Activated B cell treated with CpG ODN at 0.5 μM for 24 hours (primary cell): Measurements from ENCODE around the gene SNX20. TPM values are rescaled to one million over a fixed set of nuclear protein-coding genes. Genes with fewer than 3 reads are reported as not detected.
A peak's percentile ranks its signal among the peaks of the same experiment; 100 is the strongest.

ENCODE experiments used
- ATAC-seq: fragments of 200-7000 bp; cut with Tn5 transposase; one replicate; pipeline ENCODE4 v1.10.0; 2021; ENCODE audit warnings: low read depth, mild to moderate bottlenecking, moderate library complexity
- CTCF ChIA-PET: fragments of 350-600 bp; sonication (Branson Sonifier 250); formaldehyde crosslinking; loops from one replicate; lab custom pipeline; 2021; ENCODE audit warnings: antibody characterized with exemption; lab: Charles Lee
- POLR2A ChIA-PET: fragments of 350-600 bp; sonication (Branson Sonifier 250); formaldehyde crosslinking; loops from one replicate; lab custom pipeline; 2021; ENCODE audit warnings: antibody characterized with exemption; lab: Charles Lee
- DNase-seq: peaks from one replicate; pipeline ENCODE4 v3.0.0; 2022
- H3K27ac Mint-ChIP-seq: one replicate; pipeline ENCODE4 v1.8.0; 2020; ENCODE audit warnings: mixed read lengths
- H3K27me3 Mint-ChIP-seq: one replicate; pipeline ENCODE4 v1.8.0; 2021; ENCODE audit warnings: mixed read lengths
- H3K36me3 Mint-ChIP-seq: one replicate; pipeline ENCODE4 v1.8.0; 2021; ENCODE audit warnings: low read depth, mixed read lengths
- H3K4me1 Mint-ChIP-seq: one replicate; pipeline ENCODE4 v1.8.0; 2021; ENCODE audit warnings: mixed read lengths
- H3K4me3 Mint-ChIP-seq: one replicate; pipeline ENCODE4 v1.8.0; 2020; ENCODE audit warnings: mild to moderate bottlenecking, mixed read lengths
- H3K9me3 Mint-ChIP-seq: one replicate; pipeline ENCODE4 v1.8.0; 2020; ENCODE audit warnings: mixed read lengths
- intact Hi-C: fragments of 100-400 bp; cut with micrococcal nuclease; formaldehyde crosslinking; loops from one replicate; pipeline ENCODE4 v1.15.1; 2024
- total RNA-seq: library from RNA; stranded (reverse); gene quantifications from 2 replicates; pipeline ENCODE4 v1.2.3, GENCODE V29; 2022
- TF ChIP-seq, protein P1 (sequence below): fragments of 200-600 bp; IDR thresholded peaks from one replicate; pipeline ENCODE4 v1.8.0; 2022; ENCODE audit warnings: antibody characterized with exemption, mild to moderate bottlenecking

SNX20 gene
- total RNA-seq, 1 donor from 2014 or later: 33.1 TPM

DNA sequence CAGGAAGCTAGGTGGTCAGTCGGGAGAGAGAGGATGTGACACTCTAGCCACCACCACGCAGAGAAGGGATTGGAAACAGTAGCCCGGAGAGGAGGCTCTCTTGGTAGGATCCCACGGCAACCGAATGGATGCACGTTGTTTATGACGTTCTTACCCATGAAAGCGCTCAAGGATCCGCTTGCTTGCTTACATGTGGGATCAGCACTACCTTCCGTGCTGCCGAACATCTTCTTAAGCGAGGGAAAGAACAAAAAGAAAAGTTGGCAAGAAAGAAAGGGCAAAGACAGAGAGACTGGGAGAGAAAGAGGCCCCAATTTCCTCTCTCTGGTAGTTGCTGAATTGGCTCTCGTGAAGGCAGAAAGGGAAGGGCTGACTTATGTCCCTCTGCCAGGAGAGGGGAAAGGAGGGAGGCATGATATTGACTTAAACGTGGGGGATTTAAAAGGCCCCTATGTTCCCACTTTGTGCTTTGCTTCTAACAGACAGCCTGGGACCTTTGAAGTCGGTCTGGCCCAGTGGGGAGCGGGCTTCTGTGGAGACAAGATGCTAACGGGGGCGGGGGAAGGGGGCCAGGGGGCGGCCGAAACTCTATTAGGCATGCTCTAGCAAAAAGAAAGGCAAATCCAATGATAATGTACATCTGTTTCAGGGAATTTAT lies 35.4 kb downstream of the SNX20 start:
- no peaks in the 10 kb centered on the region for H3K4me1 Mint-ChIP-seq
- TF ChIP-seq, protein P1, sequence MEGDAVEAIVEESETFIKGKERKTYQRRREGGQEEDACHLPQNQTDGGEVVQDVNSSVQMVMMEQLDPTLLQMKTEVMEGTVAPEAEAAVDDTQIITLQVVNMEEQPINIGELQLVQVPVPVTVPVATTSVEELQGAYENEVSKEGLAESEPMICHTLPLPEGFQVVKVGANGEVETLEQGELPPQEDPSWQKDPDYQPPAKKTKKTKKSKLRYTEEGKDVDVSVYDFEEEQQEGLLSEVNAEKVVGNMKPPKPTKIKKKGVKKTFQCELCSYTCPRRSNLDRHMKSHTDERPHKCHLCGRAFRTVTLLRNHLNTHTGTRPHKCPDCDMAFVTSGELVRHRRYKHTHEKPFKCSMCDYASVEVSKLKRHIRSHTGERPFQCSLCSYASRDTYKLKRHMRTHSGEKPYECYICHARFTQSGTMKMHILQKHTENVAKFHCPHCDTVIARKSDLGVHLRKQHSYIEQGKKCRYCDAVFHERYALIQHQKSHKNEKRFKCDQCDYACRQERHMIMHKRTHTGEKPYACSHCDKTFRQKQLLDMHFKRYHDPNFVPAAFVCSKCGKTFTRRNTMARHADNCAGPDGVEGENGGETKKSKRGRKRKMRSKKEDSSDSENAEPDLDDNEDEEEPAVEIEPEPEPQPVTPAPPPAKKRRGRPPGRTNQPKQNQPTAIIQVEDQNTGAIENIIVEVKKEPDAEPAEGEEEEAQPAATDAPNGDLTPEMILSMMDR: no peak
- H3K36me3 Mint-ChIP-seq: no peaks in the 10 kb centered on the region
- ChIA-PET CTCF (interaction anchor here (0.7 to 1.5 kb wide), 9 partner anchors 14 to 620 kb away, joined by 3 to 10 read pairs (median 5); partner anchors contain the start of gene CNEP1R1), POLR2A (interaction anchor here (0.5 kb wide), 1 partner anchor 95 kb away, joined by 4 read pairs; no protein-coding TSS in a partner anchor)
- no peak overlapping the region for H3K27ac Mint-ChIP-seq
- ATAC-seq (no peak), DNase-seq (no peak)
- intact Hi-C loops: no loop called here
- no peaks in the 10 kb centered on the region for H3K9me3 Mint-ChIP-seq
- H3K27me3 Mint-ChIP-seq: peaks cover 20% of the 10 kb centered on the region
- no peak overlapping the region for H3K4me3 Mint-ChIP-seq

DNA sequence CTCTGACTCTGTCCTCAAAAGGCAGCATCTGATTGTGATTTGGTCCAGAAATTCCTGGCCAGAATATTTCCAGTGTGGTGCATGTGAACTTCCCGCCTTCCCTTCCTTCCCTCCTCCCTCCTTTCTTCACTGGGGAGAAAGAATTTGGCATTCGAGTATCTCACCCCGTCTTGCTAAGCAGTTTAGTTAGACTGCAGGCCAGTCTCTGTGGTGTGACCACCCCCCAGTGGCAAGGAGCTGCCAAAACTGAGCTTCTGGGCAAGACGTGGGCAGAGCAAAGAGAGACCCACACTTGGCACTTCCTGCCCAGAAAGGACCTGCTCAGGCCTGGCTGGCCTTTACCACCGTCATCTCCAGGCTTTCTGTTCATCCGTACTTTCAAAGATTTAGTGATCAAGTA lies 36.4 kb downstream of the SNX20 start:
- CTCF ChIA-PET: interaction anchor here (1.0 to 1.5 kb wide), 10 partner anchors 9 to 620 kb away, joined by 3 to 10 read pairs (median 5); partner anchors contain the start of gene CNEP1R1
- Mint-ChIP-seq H3K9me3 (no peaks in the 10 kb centered on the region), H3K4me1 (no peaks in the 10 kb centered on the region), H3K36me3 (no peaks in the 10 kb centered on the region), H3K27me3 (peaks cover 19% of the 10 kb centered on the region), H3K27ac (no peak overlapping the region), H3K4me3 (no peak overlapping the region)
- POLR2A ChIA-PET: no interaction called here
- DNase-seq: no peak
- intact Hi-C loops: loop anchor here (1.0 kb wide), 1 partner anchor 97 kb away; no protein-coding TSS in a partner anchor
- peak; percentile 72 for ATAC-seq
- TF ChIP-seq, protein P1: no peak

DNA sequence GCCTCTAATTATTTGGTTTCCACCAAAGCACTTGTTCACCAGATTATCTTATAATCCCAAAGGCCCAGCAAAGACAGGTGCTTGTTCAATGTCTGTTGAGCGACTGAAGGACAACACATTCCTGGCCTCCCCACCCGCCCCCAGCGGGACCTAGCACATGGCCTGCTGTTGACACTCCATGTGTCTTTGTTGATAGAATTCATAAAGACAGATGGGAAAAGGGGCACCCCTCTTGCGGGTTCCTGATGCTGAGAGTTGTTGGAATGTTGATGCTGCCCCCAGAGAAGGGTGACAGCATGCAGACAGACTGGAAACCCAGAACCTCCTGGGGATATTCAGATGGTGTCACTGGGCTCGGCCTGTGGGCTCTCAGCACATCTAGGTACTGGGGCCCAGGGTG lies 36.9 kb downstream of the SNX20 start:
- Mint-ChIP-seq H3K27me3 (peaks cover 19% of the 10 kb centered on the region), H3K36me3 (no peaks in the 10 kb centered on the region), H3K9me3 (no peaks in the 10 kb centered on the region), H3K27ac (no peak overlapping the region), H3K4me1 (no peaks in the 10 kb centered on the region), H3K4me3 (no peak overlapping the region)
- ATAC-seq (no peak), DNase-seq (no peak)
- intact Hi-C loops: loop anchor here (1.0 kb wide), 1 partner anchor 97 kb away; no protein-coding TSS in a partner anchor
- CTCF ChIA-PET: interaction anchor here (1.0 to 1.2 kb wide), 5 partner anchors 9 to 433 kb away, joined by 3 to 7 read pairs (median 5); no protein-coding TSS in a partner anchor
- TF ChIP-seq, protein P1: no peak
- POLR2A ChIA-PET: no interaction called here

DNA sequence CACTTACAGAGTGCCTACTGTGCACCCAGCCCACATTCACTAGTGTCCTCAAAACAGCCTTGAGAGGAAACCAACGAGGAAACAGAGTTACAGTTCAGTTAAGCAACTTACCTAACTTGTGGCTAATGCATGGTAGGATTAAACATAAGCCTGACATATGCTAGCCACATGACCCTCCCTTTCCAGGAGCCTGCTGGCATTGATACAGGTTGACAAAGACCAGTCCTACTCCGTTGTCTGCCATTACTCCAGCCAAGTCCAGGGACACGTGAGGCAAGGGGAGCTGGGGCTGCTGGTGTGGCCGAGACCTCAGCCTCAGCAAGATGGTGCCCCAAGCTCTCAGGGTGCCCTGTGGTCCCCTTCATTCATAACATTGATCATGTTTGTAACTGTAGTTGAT lies 37.9 kb downstream of the SNX20 start:
- CTCF ChIA-PET: no interaction called here
- TF ChIP-seq, protein P1: no peak
- no peak for ATAC-seq
- Mint-ChIP-seq H3K27me3 (peaks cover 16% of the 10 kb centered on the region), H3K9me3 (no peaks in the 10 kb centered on the region), H3K4me3 (no peak overlapping the region), H3K36me3 (no peaks in the 10 kb centered on the region), H3K4me1 (no peaks in the 10 kb centered on the region), H3K27ac (no peak overlapping the region)
- intact Hi-C loops: no loop called here
- no peak for DNase-seq
- POLR2A ChIA-PET: no interaction called here

DNA sequence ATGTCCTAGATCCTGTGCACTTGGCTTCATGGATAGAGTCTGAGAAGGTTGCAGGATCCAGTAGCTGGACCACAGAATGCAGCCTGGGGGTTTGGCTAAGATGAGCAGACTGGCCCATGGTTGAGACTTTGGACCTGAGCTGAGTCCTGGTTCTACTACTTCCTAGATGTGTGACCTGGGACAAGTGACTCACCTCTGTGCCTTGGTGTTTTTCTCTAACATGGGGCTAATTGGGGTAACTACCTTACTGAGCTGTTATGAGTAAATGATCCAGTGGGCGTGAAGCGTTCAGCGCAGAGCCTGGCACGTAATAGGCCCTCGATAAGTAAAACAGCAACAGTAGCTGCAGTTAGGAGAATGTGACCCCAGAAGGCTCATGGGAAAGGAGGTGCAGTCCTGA lies 38.8 kb downstream of the SNX20 start:
- H3K27me3 Mint-ChIP-seq: peaks cover 14% of the 10 kb centered on the region
- POLR2A ChIA-PET: no interaction called here

More for the DNA sequence above, 38.8 kb downstream of the SNX20 start:
- TF ChIP-seq, protein P1: no peak
- CTCF ChIA-PET: interaction anchor here (1.0 kb wide), 1 partner anchor 95 kb away, joined by 3 read pairs; no protein-coding TSS in a partner anchor
- H3K27ac Mint-ChIP-seq: no peak overlapping the region
- H3K4me1 Mint-ChIP-seq: no peaks in the 10 kb centered on the region
- intact Hi-C loops: no loop called here
- ATAC-seq: no peak
- H3K36me3 Mint-ChIP-seq: no peaks in the 10 kb centered on the region
- H3K4me3 Mint-ChIP-seq: no peak overlapping the region
- DNase-seq: no peak
- no peaks in the 10 kb centered on the region for H3K9me3 Mint-ChIP-seq
